Astrocyte (in vitro differentiated cells and primary cell): ENCODE results near the gene PLXNB1.

Experiments used
- EZH2 ChIP-seq: IDR thresholded peaks from 2 replicates; pipeline ENCODE4 v1.6.1; 2012; ENCODE audit warnings: mild to moderate bottlenecking, low read length, inconsistent platforms; ENCODE audit not compliant: insufficient read depth
- TF ChIP-seq, protein P1 (sequence below): IDR thresholded peaks from 2 replicates; pipeline ENCODE4 v1.5.1; 2011; ENCODE audit warnings: low read depth, mild to moderate bottlenecking, inconsistent platforms, low read length, moderate library complexity; ENCODE audit not compliant: insufficient read depth

GRCh38 chr3:48370333-48370713, 59.6 kb downstream of the PLXNB1 start:
- TF ChIP-seq, protein P1, sequence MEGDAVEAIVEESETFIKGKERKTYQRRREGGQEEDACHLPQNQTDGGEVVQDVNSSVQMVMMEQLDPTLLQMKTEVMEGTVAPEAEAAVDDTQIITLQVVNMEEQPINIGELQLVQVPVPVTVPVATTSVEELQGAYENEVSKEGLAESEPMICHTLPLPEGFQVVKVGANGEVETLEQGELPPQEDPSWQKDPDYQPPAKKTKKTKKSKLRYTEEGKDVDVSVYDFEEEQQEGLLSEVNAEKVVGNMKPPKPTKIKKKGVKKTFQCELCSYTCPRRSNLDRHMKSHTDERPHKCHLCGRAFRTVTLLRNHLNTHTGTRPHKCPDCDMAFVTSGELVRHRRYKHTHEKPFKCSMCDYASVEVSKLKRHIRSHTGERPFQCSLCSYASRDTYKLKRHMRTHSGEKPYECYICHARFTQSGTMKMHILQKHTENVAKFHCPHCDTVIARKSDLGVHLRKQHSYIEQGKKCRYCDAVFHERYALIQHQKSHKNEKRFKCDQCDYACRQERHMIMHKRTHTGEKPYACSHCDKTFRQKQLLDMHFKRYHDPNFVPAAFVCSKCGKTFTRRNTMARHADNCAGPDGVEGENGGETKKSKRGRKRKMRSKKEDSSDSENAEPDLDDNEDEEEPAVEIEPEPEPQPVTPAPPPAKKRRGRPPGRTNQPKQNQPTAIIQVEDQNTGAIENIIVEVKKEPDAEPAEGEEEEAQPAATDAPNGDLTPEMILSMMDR: no peak
- TF ChIP-seq EZH2: no peak
